ENCODE data around the gene OTOP2.

OTOP2 gene, protein sequence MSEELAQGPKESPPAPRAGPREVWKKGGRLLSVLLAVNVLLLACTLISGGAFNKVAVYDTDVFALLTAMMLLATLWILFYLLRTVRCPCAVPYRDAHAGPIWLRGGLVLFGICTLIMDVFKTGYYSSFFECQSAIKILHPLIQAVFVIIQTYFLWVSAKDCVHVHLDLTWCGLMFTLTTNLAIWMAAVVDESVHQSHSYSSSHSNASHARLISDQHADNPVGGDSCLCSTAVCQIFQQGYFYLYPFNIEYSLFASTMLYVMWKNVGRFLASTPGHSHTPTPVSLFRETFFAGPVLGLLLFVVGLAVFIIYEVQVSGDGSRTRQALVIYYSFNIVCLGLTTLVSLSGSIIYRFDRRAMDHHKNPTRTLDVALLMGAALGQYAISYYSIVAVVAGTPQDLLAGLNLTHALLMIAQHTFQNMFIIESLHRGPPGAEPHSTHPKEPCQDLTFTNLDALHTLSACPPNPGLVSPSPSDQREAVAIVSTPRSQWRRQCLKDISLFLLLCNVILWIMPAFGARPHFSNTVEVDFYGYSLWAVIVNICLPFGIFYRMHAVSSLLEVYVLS

DNA sequence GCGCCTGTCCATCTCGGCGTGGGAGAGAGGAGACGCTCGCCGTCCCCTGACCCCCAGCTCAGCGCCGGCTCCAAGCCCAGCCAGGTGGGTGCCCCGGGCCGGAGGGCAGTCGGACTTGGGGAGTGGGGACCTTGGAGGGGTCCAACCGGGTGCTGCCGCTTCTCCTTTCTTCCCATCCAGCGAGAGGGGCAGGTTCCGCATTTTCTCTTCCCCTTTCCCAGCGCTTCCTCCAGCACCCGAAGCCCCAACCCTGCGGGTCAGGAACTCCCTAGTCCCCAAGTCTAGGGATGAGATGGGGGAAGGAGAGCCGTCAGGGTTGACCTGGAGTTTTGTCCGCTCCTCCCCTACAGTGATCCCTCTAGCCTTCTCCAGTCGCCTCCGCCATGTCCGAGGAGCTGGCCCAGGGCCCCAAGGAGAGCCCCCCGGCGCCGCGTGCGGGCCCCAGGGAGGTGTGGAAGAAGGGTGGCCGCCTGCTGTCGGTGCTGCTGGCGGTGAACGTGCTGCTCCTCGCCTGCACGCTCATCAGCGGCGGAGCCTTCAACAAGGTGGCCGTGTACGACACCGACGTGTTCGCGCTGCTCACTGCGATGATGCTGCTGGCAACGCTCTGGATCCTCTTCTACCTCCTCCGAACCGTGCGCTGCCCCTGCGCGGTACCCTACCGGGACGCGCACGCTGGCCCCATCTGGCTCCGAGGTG is at the start of gene OTOP2:
TSS of gene OTOP2 (plus strand) at position 24 of the 699 bp plus-strand sequence. CDS start at position 384, 360 bp downstream.
- DNase-seq (ENCODE audit: low spot score) = peak; percentile 40

DNA sequence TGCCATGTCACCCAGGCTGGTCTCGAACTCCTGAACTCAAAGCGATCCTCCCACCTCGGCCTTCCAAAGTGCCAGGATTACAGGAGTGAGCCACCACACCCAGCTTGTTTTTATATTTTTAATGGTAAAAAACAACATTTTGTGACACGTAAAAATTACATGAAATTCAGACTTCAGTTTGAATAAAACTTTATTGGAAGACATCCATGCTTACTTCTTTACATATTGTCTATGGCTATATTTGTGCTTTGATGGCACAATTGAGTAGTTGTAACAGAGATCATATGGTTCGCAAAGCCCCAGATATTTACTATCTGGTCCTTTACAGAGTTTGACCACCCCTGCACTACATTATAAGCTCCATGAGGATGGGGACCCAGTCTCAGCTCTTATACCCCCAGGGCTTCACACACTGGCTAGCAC is 49.4 kb upstream of the OTOP2 start:
- DNase-seq (ENCODE audit: low spot score) = no peak

DNA sequence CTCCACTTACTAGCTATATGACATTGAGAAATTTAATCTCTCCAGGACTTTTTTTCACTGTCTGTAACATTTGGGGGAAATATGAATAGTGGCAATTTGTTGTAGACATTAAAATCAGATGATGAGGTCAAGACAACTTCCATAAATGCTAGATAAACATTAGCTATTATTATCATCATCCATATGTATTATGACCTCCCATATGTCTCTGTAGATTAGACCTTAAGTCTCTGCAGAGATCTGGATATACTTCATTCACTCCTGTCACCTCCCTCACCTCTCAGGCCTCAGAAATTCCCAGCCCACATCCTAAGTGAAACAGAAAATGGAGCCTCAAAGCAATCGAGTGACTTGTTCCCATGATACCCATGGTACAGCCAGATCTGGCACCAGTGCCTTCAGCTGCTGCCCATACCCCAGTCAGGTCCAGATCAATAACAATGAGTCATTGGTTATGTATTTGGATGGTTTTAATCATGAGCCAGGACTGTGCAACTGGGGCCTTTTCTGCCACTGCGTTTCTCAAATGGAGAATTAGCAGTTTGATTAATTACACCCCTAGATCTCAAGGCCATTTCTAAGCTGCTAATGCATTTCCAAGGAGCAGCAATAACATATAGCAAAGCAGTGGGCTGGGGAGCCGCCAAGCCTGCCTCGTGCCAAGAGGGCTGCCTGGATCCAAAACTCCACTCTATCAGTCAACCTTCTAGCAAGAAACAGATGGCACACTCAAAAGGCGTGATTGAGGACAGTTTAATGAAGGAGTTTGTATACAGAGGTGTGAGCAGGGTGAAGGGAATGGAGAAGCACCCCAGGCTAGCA is 48.7 kb upstream of the OTOP2 start:
- no peak for DNase-seq (ENCODE audit: low spot score)

DNA sequence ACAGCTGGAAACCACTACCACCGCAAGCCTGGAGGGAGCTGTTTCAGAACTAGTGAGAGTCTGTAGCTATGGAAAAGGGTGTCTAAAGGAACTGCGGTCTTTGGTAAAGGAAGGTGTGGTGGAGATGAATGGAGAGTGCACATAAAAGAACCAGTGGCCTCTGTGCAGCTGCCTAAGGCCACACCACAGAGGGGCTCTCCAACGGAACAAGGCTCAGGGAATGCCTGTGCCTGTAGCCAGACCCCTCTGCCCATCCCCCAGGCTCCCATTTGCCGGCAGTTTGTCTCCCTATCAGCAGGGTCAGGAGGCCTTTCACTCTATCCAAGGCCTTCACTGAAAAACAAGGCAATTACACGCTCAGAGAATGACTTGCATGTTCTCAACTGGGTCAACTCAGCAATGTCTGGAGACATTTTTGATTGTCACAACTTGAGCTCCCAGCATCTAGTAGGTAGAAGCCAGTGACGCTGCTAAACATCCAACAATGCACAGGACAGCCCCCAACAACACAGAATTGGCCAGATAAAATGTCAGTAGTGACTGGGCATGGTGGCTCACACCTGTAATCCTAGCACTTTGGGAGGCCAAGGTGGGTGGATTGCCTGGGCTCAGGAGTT is 48.0 kb upstream of the OTOP2 start:
- no peak for DNase-seq (ENCODE audit: low spot score)

DNA sequence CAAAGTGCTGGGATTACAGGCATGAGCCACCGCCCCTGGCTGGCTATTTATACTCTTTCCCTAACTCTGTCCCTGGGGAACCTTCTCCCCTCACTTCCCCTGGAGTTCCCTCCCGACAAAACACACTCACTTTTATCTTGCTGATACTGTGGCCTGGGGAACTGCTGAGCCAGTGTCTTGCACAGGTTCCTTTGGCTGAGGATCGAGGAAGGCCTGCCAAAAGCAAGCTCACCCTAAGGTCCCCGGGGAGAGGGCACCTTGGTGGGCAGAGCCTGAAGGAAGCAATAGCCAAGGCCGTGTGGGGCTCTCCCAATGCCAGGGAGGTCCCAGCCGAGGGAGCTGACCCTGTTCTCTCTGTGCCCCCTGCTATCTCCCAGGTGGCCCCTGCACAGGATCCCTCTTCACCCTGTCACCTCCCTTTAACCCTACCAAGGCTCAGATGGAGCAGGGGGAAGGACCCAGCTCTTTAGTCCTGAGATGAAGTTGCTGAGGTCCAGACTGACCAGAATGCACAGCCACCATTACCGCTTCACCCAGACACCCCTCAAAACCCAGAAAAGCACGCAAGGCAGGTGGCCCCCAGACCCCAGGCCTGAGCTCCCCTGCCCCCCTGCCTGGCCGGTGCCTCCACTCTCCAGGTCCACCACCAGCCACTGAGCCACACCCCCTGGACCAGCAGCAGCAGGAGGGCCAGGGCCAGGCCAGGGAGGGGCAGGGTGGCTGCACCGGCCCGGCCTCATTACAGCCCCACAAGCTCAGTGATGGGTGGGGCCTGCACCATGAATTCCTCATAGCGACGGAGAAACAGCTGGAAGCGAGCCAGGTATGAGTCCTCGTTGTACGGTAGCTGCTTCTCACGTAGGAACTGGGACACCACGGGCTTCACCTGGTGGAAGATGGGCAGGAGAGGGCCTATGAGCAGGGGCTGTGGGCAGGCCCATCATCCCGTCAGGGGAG is 46.2 kb upstream of the OTOP2 start:
- no peak for DNase-seq (ENCODE audit: low spot score)

DNA sequence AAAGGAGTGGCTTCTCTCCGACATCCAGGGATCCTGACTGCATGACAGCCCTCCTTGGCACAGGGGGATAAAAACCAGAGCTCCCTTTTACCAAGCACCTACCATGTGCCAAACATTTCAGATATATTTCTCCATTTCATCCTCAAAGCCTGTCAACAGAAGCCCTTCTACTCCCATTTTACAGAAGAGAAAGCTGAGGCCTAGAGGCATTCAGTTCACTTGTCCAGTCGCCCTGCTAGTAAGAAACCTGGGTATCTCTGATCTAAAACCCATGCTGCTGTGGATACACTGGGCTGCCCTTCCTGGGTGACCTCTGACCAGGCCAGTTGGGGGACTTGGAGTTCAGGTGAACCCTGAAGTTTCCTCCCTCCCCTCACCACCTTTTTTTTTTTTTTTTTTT is 45.4 kb upstream of the OTOP2 start:
- no peak for DNase-seq (ENCODE audit: low spot score)

DNA sequence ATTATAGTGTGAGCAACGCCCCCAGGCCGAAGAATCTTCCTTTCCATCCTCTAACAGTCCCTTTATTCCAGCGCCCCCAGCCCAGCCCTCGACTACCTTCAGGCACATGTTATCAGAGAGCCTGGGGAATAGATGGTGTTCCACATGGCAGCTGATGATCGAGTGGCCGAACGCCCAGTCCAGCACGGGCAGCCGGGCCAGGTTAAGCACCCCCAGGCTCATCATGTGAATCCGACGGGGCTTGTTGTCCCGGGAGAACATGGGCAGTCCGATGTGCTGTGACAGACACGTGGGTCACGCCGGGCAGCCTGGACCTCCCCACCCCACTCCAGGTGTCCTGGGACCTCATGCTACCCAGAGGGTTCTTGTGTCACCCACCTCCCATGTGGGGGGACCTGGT is 44.8 kb upstream of the OTOP2 start:
- no peak for DNase-seq (ENCODE audit: low spot score)

DNA sequence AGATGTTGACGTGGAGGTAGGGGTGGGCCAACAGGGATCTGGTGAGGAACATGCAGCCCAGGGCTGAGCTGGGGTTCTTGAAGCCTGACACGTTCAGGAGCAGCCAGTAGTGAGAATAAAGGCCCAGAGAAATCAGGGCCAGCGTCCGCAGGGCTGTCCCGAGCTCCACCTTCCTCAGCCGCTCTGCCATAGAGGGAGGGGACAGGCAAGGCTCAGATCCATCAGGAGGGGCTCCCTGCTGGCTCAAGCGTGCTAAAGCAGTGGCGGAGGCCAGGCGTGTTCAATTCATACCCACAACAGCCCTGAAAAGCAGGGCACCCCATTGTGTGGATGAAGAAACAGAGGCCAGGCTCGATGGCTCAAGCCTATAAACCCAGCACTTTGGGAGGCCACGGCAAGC is 43.0 kb upstream of the OTOP2 start:
- no peak for DNase-seq (ENCODE audit: low spot score)

DNA sequence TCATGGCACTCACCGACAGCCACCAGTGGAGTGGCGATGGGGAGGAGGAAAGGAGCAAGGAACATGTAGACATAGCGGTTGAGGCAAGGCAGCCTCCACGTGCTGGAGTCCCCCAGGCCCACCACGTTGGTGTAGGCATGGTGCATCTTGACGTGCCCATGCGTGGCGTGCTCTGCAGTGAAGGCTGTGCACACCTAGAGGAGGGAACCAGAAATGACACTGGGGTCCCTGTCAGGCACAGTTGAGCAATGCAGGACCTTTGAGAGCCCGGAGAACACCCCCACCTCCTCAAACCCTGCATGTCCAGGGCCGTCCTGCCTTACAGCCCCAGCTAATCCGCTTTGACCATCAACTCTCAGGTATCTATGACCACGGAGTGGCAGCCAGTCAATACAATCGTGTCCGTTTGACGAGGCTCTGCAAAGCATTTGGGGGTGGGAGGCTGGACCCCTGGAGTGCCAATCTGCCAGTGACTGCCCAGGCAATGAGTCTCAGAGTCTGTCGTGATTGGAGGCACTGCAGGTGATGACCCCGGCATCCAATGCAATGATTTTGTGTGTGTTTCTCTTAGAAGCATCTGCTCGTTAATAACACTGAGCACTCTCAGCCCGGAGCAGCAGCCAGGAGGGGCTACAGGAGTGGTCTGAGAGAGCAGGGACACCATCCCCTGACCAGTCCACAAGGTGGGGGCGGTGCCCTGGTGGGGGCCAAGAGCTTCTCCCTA is 41.4 kb upstream of the OTOP2 start:
- DNase-seq (ENCODE audit: low spot score) = no peak

DNA sequence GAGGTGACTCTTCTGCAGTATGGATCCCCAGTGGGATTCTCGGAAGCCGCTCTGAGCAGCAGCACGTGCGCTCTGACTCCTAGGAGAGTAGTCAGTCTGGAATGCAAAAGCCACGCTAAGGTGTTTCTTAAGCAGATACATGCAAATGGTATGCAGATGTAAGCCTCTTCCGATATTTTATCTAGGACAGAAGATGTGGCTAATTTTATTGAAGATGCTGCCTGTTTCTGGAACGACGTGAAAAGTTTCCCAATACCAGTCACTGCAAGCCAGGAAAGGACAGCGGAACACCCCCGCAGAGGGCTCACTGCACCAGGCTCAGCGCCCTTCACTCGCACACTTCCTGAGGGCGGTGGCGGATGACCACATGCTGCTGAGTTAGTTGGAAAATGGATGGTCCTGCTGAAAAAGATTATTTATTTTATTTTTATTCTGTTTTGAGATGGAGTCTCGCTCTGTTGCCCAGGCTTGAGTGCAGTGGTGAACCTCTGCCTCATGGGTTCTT is 40.8 kb upstream of the OTOP2 start:
- DNase-seq (ENCODE audit: low spot score) = no peak

DNA sequence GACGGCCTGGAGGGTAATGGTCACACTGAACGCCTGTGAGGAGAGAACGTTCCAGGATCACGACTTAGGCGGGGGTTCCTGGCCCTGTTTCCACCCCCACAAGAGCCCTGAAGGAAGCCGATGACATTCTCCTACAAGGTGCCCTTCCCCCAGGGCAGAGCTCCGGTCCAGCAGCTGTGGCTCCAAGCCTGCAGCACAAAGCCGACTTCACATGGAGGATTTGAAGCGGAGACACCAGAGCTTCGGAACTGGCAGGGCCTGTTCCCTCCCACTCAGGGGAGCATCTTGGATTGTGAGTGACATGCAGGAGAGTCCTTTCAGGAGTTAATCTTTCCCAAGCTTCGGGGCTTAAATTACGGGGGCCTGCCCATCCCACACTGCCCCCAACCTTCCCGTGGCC is 35.6 kb upstream of the OTOP2 start:
- no peak for DNase-seq (ENCODE audit: low spot score)

DNA sequence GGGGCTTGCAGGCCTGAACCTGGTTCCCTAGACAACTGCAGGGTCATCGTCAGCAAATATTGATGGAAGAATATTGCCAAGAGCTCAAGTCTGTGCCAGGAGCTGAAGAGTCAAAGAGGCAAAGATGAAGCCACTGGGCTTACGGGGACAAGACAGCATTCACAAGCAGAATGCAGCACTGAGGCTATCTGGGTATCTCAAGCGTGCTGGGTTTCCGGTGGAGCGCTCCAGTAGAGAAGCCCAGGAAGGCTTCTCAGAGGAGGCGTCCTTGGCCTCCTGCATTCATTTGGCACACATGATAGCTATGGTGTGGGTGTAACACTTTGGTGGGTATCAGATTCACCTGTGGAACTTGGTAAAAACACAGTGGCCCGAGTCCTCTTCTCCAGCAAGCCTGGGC is 33.5 kb upstream of the OTOP2 start:
- no peak for DNase-seq (ENCODE audit: low spot score)

DNA sequence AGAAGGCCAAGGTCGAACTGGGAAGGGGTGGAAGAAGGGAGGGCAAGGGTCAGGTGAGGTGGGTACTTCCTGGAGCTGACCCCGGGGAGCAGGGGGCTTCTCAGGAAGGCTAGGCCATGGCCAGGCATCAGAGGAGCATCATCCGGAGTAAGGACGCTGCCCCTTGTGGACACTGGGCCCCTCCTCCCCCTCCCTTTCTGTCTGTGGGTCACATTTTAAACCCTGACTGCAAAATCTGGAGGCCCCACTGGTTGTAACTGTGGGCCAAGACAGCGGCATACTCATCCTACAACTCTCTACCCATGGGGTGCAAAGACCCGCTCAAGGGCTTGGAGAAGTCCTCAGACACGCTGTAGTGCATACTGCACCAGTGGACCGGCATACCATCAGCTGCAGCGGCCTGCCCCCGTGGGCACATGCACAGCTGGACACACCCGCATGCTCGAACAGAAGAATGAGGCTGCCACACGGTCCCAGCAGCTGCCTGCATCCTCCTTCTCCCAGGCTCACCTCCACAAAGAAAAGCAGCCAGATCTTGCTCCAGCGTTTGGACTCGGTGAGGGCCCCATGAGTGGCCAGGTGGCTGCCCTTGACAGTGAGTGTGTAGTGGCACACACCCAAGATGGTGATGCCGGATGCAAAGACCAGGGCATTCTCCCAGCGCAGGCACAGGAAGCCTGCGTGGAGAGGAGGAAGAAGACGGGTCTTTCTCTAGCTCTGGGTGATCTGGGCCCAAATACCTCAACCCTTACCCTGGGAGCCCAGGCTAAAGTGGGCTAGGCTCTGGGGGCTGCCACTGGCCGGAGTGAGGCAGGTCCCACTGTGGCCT is 31.8 kb upstream of the OTOP2 start:
- no peak for DNase-seq (ENCODE audit: low spot score)

DNA sequence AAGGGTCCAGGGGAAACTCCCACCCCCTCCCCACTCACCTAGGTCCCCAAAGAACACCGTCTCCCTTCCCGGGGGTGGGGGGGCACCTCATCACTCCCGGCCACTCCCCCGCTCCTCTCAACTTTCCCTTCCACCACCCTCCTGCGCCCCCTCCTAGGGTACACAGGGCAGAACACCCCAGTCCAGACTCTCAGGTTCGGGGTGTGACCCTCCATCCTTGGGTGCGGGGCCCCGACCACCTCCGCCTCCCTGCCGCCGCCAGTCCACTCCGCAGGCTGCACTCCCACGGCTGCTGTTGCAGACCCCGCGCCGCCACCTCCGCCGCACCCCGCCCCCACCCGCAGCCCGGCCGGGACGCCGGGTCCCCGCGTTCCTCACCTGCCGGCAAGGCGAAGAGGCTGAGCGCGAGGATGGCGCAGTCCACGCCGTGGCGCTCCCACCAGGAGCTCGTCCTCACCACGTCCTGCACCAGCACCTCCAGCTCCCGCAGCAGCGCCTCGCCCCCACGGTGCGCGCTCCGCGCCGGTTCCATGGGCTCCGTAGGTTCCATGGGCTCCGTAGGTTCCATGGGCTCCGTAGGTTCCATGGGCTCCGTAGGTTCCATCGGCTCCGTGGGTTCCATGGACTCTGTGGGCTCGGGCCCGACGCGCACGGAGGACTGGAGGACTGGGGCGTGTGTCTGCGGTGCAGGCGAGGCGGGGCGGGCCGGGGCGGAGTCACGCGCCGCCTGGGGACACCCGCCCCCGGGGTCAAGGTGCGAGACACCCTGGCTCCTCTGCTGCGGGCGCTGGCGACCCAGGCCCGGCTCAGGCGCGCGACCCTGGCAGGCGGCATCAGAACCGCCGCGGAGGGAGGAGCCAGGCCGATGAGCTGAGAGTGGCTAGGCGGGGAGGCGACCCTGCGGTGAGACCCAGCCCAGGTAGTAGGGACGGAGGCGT is 30.8 kb upstream of the OTOP2 start, which contains the start of gene FADS6:
TSS of gene FADS6 (minus strand) at position 660 of the 938 bp plus-strand sequence. CDS start at position 622, 38 bp downstream.
- no peak for DNase-seq (ENCODE audit: low spot score)

DNA sequence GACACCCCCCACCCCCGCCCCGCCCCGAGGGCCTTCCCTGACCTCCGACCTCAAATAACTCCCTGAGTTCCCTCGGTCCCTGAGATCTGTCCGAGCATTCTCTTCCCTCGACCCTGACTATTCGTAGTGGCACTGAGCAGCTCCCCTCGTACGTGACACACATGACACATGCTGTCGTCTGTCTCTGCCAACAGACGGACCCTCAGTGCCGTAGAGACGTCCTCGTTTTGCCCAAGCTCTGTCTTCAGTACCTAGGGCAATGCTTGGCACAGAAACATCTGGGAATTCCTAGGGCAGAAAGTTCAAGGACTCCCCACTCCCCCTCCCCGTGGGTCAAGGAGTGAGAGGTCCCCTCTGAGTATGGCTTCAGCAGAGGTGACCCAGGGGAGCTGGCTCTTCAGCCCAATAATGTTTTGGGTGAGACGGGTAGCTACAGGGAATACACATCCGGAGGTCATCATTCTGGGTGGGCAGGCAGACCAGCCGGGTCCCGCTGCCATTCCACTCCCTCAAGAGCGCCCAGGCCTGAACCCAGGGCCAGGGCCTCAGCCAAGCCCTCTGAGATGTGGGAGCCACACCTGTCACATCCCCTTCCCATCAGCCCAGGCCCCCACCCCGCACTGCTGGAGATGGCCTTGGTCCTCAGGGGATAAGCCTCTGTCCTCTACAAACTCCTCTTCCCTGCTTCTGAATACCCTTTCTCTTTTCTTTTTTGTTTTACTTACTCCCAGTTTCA is 30.0 kb upstream of the OTOP2 start:
- DNase-seq (ENCODE audit: low spot score) = no peak

DNA sequence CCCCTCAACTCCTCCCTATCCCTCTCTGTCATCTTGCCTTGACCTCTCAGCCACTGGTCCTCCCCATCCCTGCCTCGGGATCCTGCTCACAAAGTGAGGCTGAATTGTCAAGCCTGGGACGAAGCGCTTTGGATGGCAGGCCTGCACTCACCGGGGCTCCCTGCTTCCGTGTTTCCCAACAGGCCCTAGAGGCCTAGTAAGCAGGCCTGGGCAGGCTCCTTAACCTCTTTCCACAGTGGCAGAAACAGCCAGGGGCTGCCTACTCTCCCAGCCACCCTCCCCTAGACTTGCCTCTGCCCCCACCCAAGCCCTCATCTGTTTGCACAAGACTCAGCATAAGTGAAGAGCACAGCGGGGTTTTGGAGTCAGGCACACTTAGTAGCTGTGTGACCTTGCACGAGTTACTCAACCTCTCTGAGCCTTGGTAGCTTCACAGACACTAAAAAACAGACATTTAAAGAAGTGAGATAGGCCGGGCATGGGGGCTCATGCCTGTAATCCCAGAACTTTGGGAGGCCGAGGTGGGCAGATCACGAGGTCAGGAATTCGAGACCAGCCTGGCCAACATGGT is 25.6 kb upstream of the OTOP2 start:
- DNase-seq (ENCODE audit: low spot score) = no peak

DNA sequence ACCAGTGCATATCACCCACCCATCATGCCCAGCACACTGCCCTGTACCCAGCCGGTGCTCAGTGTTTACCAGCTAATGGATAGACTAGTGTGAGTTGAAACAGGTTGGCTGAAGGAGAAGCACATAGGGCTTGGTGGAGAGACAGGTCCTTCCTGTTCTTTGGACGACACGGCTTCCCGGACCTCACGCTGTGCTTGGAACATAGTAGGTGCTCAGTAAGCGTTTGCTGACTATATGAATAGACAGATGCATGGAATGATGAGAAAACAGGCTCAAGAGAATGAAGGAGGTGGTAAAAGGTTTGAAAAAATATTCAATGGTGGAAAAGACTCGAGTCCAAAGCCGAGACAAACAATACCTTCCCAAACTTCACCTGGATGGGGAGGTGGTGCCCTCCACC is 23.9 kb upstream of the OTOP2 start:
- no peak for DNase-seq (ENCODE audit: low spot score)

Data from Ammon's horn (tissue), 1 donor.